WERI-Rb-1 (cell line): Measurements from ENCODE around the gene MAN2C1.

Experiments used
- DNase-seq: peaks from one replicate; pipeline ENCODE4 v3.0.0-alpha.2; 2020
- H3K27ac ChIP-seq: fragments of 250-450 bp; sonication (Bioruptor Pico); 2 replicates; pipeline ENCODE4 v1.5.1; 2020; ENCODE audit warnings: mild to moderate bottlenecking, moderate library complexity
- H3K27me3 ChIP-seq: fragments of 250-450 bp; sonication (Bioruptor Pico); 2 replicates; pipeline ENCODE4 v1.5.1; 2021; ENCODE audit warnings: mild to moderate bottlenecking, low read depth, moderate library complexity; ENCODE audit not compliant: insufficient read depth, severe bottlenecking
- H3K36me3 ChIP-seq: fragments of 250-450 bp; sonication (Bioruptor Pico); 2 replicates; pipeline ENCODE4 v1.5.1; 2020; ENCODE audit warnings: mild to moderate bottlenecking, moderate library complexity
- H3K4me3 ChIP-seq: 2 replicates; pipeline ENCODE4 v1.5.1; 2011; ENCODE audit warnings: low read depth, mild to moderate bottlenecking, control low read depth, low read length
- H3K9me3 ChIP-seq: fragments of 250-450 bp; sonication (Bioruptor Pico); 2 replicates; pipeline ENCODE4 v1.5.1; 2021; ENCODE audit warnings: mild to moderate bottlenecking, moderate library complexity; ENCODE audit not compliant: severe bottlenecking
- CTCF ChIP-seq: IDR thresholded peaks from 2 replicates; pipeline ENCODE4 v1.5.1; 2011; ENCODE audit warnings: low read depth, mild to moderate bottlenecking, control low read depth, inconsistent platforms, low read length

MAN2C1 gene

GRCh38 chr15:75362642-75363249 lies 5.7 kb downstream of the MAN2C1 start:
- peak; percentile 20; the same call in 1 of the 2 replicates for TF ChIP-seq CTCF
- no peaks in the 10 kb centered on the region for H3K27me3 ChIP-seq
- no peaks in the 10 kb centered on the region for H3K9me3 ChIP-seq
- no peak for DNase-seq
- peaks cover 14% of the 10 kb centered on the region for H3K36me3 ChIP-seq
- H3K27ac ChIP-seq, result no peak overlapping the region
- no peak overlapping the region for H3K4me3 ChIP-seq

- Histone ChIP-seq H3K27ac (no peak overlapping the region), H3K36me3 (peaks cover 16% of the 10 kb centered on the region), H3K4me3 (no peak overlapping the region), H3K27me3 (no peaks in the 10 kb centered on the region), H3K9me3 (no peaks in the 10 kb centered on the region)
- no peak for DNase-seq
- TF ChIP-seq CTCF, result no peak
These were observed 6.3 kb downstream of the MAN2C1 start for GRCh38 chr15:75361989-75362641.

GRCh38 chr15:75361361-75361988 lies 6.9 kb downstream of the MAN2C1 start:
- Histone ChIP-seq H3K36me3 (peaks cover 16% of the 10 kb centered on the region), H3K27me3 (no peaks in the 10 kb centered on the region), H3K9me3 (no peaks in the 10 kb centered on the region)

GRCh38 chr15:75360856-75361255 lies 7.6 kb downstream of the MAN2C1 start:
- DNase-seq, result no peak
- no peak overlapping the region for H3K4me3 ChIP-seq
- no peaks in the 10 kb centered on the region for H3K9me3 ChIP-seq
- no peak for TF ChIP-seq CTCF
- no peaks in the 10 kb centered on the region for H3K27me3 ChIP-seq
- no peak overlapping the region for H3K27ac ChIP-seq
- peaks cover 12% of the 10 kb centered on the region for H3K36me3 ChIP-seq

More at GRCh38 chr15:75361361-75361988, 6.9 kb downstream of the MAN2C1 start:
- no peak for TF ChIP-seq CTCF
- H3K4me3 ChIP-seq, result no peak overlapping the region
- DNase-seq, result no peak
- H3K27ac ChIP-seq, result no peak overlapping the region

- TF ChIP-seq CTCF, result no peak
- Histone ChIP-seq H3K4me3 (no peak overlapping the region), H3K36me3 (peaks cover 12% of the 10 kb centered on the region), H3K27me3 (no peaks in the 10 kb centered on the region), H3K9me3 (no peaks in the 10 kb centered on the region), H3K27ac (no peak overlapping the region)
- no peak for DNase-seq
These were observed 8.0 kb downstream of the MAN2C1 start for GRCh38 chr15:75360391-75360790.
